Esophagus (tissue), 2 donors: Measurements from ENCODE around the gene FIGN. TPM values are rescaled to one million over a fixed set of nuclear protein-coding genes. Genes with fewer than 3 reads are reported as not detected.

Experiments used
- H3K27ac ChIP-seq, 2 donors: one replicate each; pipeline ENCODE4 v1.5.1; 2013; ENCODE audit warnings: low read depth in 2 of 2, mild to moderate bottlenecking in 2 of 2, inconsistent platforms in 1 of 2, low read length in 1 of 2, moderate library complexity in 1 of 2
- H3K27me3 ChIP-seq, 2 donors: one replicate each; pipeline ENCODE4 v1.6.1; 2013; ENCODE audit warnings: low read length in 2 of 2, control low read depth in 1 of 2, mild to moderate bottlenecking in 1 of 2; ENCODE audit not compliant: insufficient read depth in 2 of 2, control insufficient read depth in 1 of 2
- H3K36me3 ChIP-seq, 2 donors: one replicate each; pipeline ENCODE4 v1.6.1; 2013; ENCODE audit warnings: low read length in 1 of 2; ENCODE audit not compliant: control insufficient read depth in 2 of 2, insufficient read depth in 2 of 2
- H3K4me1 ChIP-seq, 2 donors: one replicate each; pipeline ENCODE4 v1.6.1; 2013; ENCODE audit warnings: low read length in 1 of 2; ENCODE audit not compliant: control insufficient read depth in 2 of 2, insufficient read depth in 2 of 2
- H3K4me3 ChIP-seq, 2 donors: one replicate each; pipeline ENCODE4 v1.5.1; 2013; ENCODE audit warnings: low read length in 2 of 2, mild to moderate bottlenecking in 2 of 2, low read depth in 1 of 2, moderate library complexity in 1 of 2
- H3K9me3 ChIP-seq, 2 donors: one replicate each; pipeline ENCODE4 v1.6.1; 2013; ENCODE audit warnings: mild to moderate bottlenecking in 2 of 2, low read depth in 1 of 2, low read length in 1 of 2, moderate library complexity in 1 of 2; ENCODE audit not compliant: control insufficient read depth in 2 of 2, insufficient read depth in 1 of 2
- WGBS, 2 donors: extraction: QIAGEN DNeasy Blood & Tissue Kit; methylation state at CpG; one replicate each; pipeline ENCODE4 v1.1.7; 2013; 5-methylcytosine and 5-hydroxymethylcytosine counted together
- polyA plus RNA-seq, 2 donors: library from polyadenylated mRNA; stranded (reverse); fragments of 200-250 nt; gene quantifications; one replicate each; pipeline ENCODE4 v1.2.3, GENCODE V29; 2013
- donor health status: healthy with polysubstance abuse.
- donor health status: Bipolar disorder and iron deficiency.

FIGN gene
- polyA plus RNA-seq, 2 donors: 0.21 to 0.49 TPM

DNA sequence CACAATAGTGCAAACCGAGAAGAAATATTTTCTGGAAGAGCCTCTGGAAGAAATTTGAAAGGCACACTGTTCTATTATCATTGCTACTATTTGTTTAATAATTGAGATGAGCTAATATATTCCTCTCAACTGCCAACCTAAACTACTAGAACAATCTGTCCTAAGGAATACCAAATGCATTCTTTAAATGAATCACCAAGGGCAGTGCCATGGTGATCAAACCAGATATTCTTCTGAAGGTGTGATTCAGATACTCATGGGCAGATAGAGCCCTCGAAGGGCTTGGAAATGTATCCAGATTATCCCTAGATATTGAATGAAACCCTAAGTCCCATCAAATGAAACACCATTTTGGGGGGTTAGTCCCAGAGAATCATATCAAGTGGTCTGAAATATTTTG is 76.6 kb downstream of the FIGN start:
- H3K4me3 ChIP-seq: no peak overlapping the region
- H3K27me3 ChIP-seq: no peaks in the 10 kb centered on the region
- H3K9me3 ChIP-seq: no peaks in the 10 kb centered on the region
- H3K27ac ChIP-seq: no peak overlapping the region
- WGBS, 2 donors: 67 to 72% methylated on average over 2 of the region's 2 CpGs
- no peaks in the 10 kb centered on the region for H3K36me3 ChIP-seq
- H3K4me1 ChIP-seq: peaks cover 0 to 3% of the 10 kb centered on the region in 2 donors

DNA sequence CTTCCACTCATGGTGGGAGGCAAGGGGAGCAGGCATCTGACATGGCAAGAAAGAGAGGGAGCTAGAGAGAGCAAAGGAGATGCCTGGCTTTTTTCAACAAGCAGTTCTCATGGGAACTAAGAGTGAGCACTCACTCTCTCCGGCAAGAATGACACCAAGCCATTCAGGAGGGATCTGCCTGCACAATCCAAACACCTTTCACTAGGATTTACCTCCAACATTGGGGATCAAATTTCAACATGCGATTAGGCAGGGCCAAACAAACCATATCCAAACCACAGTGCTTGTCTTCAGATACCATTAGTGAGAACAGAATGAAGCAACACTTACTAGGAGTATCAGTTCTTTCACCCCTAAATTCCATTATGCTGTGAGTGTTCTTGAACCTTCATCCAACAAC is 77.3 kb downstream of the FIGN start:
- no peak overlapping the region for H3K27ac ChIP-seq
- 46 to 51% methylated on average over 2 of the region's 2 CpGs for WGBS, 2 donors
- no peak overlapping the region for H3K4me3 ChIP-seq
- H3K36me3 ChIP-seq: no peaks in the 10 kb centered on the region
- no peaks in the 10 kb centered on the region for H3K9me3 ChIP-seq
- H3K4me1 ChIP-seq: peaks cover 0 to 3% of the 10 kb centered on the region in 2 donors
- H3K27me3 ChIP-seq: no peaks in the 10 kb centered on the region

DNA sequence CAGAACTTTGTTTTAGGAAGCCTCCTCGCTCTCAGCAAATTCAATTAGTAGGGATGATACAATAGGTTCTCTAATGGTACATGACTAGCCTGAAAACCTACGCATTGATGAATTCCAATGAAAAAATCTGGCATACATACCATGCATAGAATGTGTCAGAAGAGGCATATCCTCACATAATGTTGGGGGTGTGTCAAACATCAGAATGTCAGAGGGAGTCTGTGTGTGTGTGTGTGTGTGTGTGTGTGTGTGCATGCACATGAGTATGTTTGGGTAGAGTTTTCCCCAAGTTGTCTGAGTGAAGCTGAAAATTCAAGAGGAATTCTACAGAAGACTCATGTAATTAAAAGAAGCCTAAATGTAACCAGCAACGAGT is 78.5 kb downstream of the FIGN start:
- Histone ChIP-seq H3K27me3 (no peaks in the 10 kb centered on the region), H3K36me3 (no peaks in the 10 kb centered on the region), H3K4me1 (peaks cover 0 to 3% of the 10 kb centered on the region in 2 donors), H3K27ac (no peak overlapping the region), H3K9me3 (no peaks in the 10 kb centered on the region), H3K4me3 (no peak overlapping the region)
- 74 to 78% methylated on average over 3 of the region's 3 CpGs for WGBS, 2 donors

DNA sequence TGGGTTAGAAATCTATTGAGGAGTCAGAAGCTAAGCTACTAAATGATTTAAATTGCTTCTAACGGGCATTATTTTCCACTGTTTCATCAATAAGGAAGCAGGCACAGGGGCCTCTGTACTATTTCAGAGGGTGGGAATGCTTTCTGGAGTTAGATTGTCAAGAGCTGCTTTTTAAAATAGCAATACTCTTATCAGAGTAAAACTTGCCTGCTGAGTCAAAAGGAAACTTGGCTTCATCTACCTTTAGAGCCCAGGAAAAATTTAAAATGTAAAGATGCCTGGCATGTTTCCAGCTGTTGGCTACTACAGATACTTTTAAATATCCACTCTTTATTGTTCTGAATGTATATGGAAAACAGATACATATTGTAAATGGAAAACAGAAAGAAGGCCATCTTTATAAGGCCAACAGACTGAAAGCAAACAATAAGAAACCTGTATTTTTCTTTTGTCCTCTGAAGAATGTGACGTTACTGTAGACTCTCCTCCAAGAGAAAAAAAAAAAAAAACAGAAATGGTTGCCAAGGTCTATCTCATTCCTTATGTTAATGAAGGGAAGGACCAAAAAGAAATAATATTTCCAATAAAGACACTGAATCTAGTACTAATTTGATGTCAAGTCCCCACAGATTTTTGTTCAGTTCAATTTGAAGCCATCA is 79.1 kb downstream of the FIGN start:
- no peaks in the 10 kb centered on the region for H3K27me3 ChIP-seq
- no peaks in the 10 kb centered on the region for H3K36me3 ChIP-seq
- H3K4me3 ChIP-seq: no peak overlapping the region
- peaks cover 0 to 3% of the 10 kb centered on the region in 2 donors for H3K4me1 ChIP-seq
- 54 to 61% methylated on average over 2 of the region's 2 CpGs for WGBS, 2 donors
- H3K9me3 ChIP-seq: no peaks in the 10 kb centered on the region
- no peak overlapping the region for H3K27ac ChIP-seq

- peaks cover 0 to 3% of the 10 kb centered on the region in 2 donors for H3K4me1 ChIP-seq
- no peaks in the 10 kb centered on the region for H3K36me3 ChIP-seq
- no peak overlapping the region for H3K4me3 ChIP-seq
- H3K27ac ChIP-seq: no peak overlapping the region
- no peaks in the 10 kb centered on the region for H3K9me3 ChIP-seq
- WGBS, 2 donors: 74 to 82% methylated on average over 2 of the region's 2 CpGs
- H3K27me3 ChIP-seq: no peaks in the 10 kb centered on the region
These were observed 80.1 kb downstream of the FIGN start for GRCh38 chr2:163655667-163656066.

GRCh38 chr2:163652751-163653150 is 83.1 kb downstream of the FIGN start:
- Histone ChIP-seq H3K27me3 (no peaks in the 10 kb centered on the region), H3K9me3 (no peaks in the 10 kb centered on the region), H3K4me3 (no peak overlapping the region), H3K4me1 (no peaks in the 10 kb centered on the region), H3K36me3 (no peaks in the 10 kb centered on the region), H3K27ac (no peak overlapping the region)
- WGBS, 2 donors: 67 to 77% methylated on average over 2 of the region's 2 CpGs

GRCh38 chr2:163649080-163649479 is 86.7 kb downstream of the FIGN start:
- Histone ChIP-seq H3K36me3 (no peaks in the 10 kb centered on the region), H3K4me1 (no peaks in the 10 kb centered on the region), H3K27me3 (no peaks in the 10 kb centered on the region), H3K9me3 (no peaks in the 10 kb centered on the region), H3K27ac (no peak overlapping the region), H3K4me3 (no peak overlapping the region)
- 79 to 83% methylated on average over 1 of the region's 1 CpG for WGBS, 2 donors

GRCh38 chr2:163647300-163647699 is 88.5 kb downstream of the FIGN start:
- no peaks in the 10 kb centered on the region for H3K36me3 ChIP-seq
- no peak overlapping the region for H3K4me3 ChIP-seq
- no peak overlapping the region for H3K27ac ChIP-seq
- no peaks in the 10 kb centered on the region for H3K9me3 ChIP-seq
- H3K27me3 ChIP-seq: no peaks in the 10 kb centered on the region
- no peaks in the 10 kb centered on the region for H3K4me1 ChIP-seq

- Histone ChIP-seq H3K4me1 (no peaks in the 10 kb centered on the region), H3K9me3 (no peaks in the 10 kb centered on the region), H3K36me3 (no peaks in the 10 kb centered on the region), H3K27me3 (no peaks in the 10 kb centered on the region), H3K27ac (no peak overlapping the region), H3K4me3 (no peak overlapping the region)
- whole genome bisulfite sequencing, 2 donors: 77 to 82% methylated on average over 1 of the region's 1 CpG
These were observed 89.1 kb downstream of the FIGN start for GRCh38 chr2:163646687-163647086.

GRCh38 chr2:163644238-163644637 is 91.6 kb downstream of the FIGN start:
- Histone ChIP-seq H3K9me3 (no peaks in the 10 kb centered on the region), H3K27ac (no peak overlapping the region)
- WGBS, 2 donors: 90% methylated on average over 2 of the region's 2 CpGs

More at GRCh38 chr2:163644238-163644637, 91.6 kb downstream of the FIGN start:
- Histone ChIP-seq H3K4me3 (no peak overlapping the region), H3K36me3 (no peaks in the 10 kb centered on the region), H3K27me3 (no peaks in the 10 kb centered on the region), H3K4me1 (no peaks in the 10 kb centered on the region)
